ENCODE measurements around the gene HERC2.
A peak's percentile ranks its signal among the peaks of the same experiment; 100 is the strongest.
"Not testable (repeated sequence)": the region's sequence is repeated elsewhere in the genome, so short reads cannot be mapped to it uniquely, and the experiment has no call there.

HERC2 gene

DNA sequence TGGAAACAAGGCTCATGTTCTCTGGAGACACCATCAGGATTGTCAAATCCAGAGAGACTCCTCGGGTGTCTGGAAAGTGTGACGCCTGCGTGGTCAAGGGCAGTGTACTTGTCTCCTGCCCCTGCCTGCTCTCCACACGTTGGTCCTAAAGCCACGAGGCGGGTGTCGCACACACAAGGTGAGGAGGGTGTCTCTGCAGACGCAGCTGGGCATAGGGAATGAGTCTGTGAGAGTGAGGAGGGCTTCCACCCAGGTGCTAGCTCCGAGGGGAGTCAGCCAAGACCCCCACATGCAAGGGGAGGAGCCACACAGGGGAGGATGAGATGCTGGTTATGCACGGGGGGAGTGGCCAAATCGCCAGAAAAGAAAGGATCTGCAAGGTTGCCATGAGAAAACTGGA, 194.9 kb downstream of the HERC2 start:
- DNase-seq (ENCODE audit: low spot score in 2 of 2) (no peak), ATAC-seq (no peak)
- Mint-ChIP-seq H3K9me3 (no peaks in the 10 kb centered on the region), H3K27ac (no peak overlapping the region), H3K4me1 (peaks cover 12% of the 10 kb centered on the region), H3K4me3 (no peak overlapping the region), H3K36me3 (no peaks in the 10 kb centered on the region)

DNA sequence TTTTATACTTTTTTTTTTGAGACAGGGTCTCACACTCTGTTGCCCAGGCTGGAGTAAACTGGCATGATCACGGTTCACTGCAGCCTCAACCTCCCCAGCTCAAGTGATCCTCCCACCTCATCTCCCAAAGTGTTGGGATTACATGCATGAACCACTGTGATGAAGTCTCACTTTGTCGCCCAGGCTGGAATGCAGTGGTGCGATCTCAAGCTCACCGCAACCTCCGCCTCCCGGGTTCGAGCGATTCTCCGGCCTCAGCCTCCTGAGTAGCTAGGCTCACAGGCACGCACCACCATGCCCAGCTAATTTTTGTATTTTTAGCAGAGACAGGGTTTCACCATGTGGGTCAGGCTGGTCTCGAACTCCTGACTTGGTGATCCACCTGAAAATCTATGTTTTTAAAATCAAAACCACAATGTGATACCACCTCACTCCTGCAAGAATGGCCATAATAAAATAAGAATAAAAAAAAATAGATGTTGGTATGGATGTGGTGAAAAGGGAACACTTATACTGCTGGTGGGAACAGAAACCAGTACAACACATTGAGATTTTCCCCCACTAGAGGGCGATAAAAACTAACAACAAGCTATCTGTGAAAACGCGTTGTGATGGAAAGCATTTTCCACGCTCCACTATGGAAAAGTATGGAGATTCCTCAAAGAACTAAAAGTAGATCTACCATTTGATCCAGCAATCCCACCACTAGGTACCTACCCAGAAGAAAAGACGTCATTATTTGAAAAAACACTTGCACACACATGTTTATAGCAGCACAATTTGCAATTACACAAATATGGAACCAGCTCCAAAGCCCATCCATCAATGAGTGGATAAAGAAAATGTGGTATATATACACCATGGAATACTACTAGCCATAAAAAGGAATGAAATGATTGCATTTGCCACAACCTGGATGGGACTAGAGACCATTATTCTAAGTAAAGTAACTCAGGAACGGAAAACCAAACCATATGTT, 196.0 kb downstream of the HERC2 start:
- Mint-ChIP-seq H3K36me3 (peaks cover 4% of the 10 kb centered on the region), H3K4me1 (peaks cover 12% of the 10 kb centered on the region), H3K9me3 (no peaks in the 10 kb centered on the region), H3K4me3 (no peak overlapping the region), H3K27ac (no peak overlapping the region)
- DNase-seq (ENCODE audit: low spot score in 2 of 2) (no peak), ATAC-seq (no peak)

DNA sequence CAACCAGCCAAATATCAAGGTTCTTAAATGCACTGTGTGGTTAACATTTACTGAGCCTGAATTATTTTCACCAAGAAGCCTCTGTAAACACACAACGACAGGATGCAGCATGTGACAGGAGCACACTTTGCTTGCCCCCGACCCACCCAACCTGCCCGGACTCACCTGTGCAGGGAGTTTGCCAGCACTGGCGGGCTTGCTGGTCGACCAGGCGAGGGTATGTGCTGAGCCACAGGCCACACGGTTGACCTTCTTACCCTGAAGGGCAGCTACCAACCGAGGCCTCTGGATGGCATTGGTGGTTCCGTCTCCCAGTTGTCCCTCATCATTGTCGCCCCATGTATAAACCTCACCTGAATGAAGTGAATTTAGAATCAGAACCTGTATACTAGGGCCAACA, 197.1 kb downstream of the HERC2 start:
- Mint-ChIP-seq H3K27ac (no peak overlapping the region), H3K4me3 (no peak overlapping the region), H3K9me3 (no peaks in the 10 kb centered on the region), H3K4me1 (peaks cover 12% of the 10 kb centered on the region), H3K36me3 (peaks cover 10% of the 10 kb centered on the region)
- ATAC-seq, result no peak
- DNase-seq (ENCODE audit: low spot score in 2 of 2), result no peak

DNA sequence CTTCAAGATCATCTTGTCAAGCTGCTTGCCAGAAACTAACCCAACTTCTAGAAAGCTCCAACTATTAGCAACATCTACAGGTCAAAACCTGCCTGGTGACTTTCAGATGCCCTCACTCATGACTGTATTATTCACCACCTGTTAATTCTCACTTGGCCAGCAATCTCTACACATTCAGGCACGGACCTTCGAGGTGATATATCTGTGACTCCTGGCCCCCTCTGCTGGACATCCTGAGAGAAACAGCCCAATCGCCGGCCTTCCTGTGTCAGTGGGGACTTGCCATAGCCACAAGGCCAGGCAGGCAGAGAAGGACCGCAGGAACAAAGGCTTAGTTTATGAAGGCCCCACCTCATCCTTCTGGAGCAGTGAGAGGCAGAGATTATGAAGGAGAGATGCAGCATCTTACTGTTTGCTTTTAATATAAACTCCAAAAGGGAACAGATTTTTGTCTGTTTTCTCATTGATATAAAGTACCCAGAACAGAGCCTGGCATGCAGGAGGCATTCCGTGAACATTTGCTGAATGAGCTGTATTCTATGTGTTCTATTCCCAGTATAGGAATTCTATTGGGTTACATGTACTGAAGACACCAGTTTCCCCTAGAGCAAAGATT, 198.5 kb downstream of the HERC2 start:
- peaks cover 12% of the 10 kb centered on the region for H3K36me3 Mint-ChIP-seq
- H3K4me1 Mint-ChIP-seq, result peaks cover 12% of the 10 kb centered on the region
- H3K9me3 Mint-ChIP-seq, result no peaks in the 10 kb centered on the region
- ATAC-seq (peak; percentile 65), DNase-seq (ENCODE audit: low spot score in 2 of 2) (peak; percentile 28 to 62)
- H3K27ac Mint-ChIP-seq, result no peak overlapping the region
- no peak overlapping the region for H3K4me3 Mint-ChIP-seq

DNA sequence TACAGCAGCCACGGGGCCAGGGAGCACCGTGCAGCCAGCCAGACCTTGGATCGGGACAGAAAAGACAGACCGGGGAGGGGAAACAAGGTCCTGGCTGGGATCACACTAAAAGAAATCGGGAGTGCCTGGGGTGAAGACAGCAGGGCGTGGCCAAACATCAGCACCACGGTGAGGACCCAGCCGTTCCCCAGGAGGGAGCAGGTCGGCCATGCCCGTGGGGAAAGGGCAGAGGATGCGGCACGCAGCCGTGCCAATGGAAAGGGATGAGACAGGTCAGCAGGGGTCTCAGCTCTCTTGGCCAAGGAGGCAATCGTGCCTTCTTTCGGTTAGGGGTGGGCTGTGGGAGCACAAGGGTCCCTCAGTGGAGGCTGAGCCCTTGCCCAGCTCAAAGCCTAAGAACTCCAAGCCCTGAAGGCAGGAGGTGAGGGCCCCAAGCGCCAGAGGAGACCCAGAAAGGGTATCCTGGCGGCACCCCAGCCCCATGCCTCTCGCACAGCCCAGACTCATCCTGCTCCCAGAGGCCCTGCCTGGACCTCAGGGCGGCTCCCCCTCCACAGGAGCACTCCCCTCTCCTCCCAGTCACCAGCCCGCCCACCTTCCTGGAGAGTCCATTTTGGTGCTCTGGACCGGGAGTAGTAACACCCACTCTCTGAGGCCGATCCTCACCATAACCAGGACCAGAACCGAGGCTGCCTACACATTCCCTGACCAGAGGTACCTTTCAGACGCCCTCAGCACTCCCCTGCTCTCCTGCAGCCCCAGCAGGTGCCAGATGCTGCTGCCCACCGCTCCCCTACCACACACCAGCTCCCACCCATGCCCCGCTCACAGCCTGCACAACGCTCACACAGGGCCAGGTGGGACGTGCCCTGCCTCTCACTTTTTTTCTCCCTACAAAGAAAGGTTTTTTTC, 199.7 kb downstream of the HERC2 start:
- no peak overlapping the region for H3K4me3 Mint-ChIP-seq
- H3K4me1 Mint-ChIP-seq, result peaks cover 12% of the 10 kb centered on the region
- no peak overlapping the region for H3K27ac Mint-ChIP-seq
- H3K9me3 Mint-ChIP-seq, result no peaks in the 10 kb centered on the region
- ATAC-seq (peak; percentile 11), DNase-seq (ENCODE audit: low spot score in 2 of 2) (no peak)
- H3K36me3 Mint-ChIP-seq, result peaks cover 24% of the 10 kb centered on the region

DNA sequence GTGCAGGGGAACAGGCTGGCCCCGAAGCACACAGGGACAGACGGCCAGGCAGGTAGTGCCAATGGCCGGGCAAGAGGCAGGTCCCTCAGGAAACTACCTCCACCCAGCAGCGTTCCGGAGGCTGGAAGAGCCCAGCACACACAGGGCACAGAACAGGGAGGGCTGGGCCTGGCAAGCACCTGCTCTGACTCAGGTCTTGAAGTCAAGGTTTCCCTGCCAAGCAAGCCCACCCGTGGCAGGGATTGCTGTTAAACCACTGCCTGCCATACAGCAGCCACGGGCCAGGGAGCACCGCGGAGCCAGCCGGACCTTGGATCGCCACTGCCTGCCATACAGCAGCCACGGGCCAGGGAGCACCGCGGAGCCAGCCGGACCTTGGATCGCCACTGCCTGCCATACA, 200.4 kb downstream of the HERC2 start:
- peaks cover 12% of the 10 kb centered on the region for H3K4me1 Mint-ChIP-seq
- H3K9me3 Mint-ChIP-seq; H3K4me3 Mint-ChIP-seq; ATAC-seq; DNase-seq (ENCODE audit: low spot score in 2 of 2); H3K27ac Mint-ChIP-seq: not testable (repeated sequence)
- H3K36me3 Mint-ChIP-seq, result peaks cover 27% of the 10 kb centered on the region

DNA sequence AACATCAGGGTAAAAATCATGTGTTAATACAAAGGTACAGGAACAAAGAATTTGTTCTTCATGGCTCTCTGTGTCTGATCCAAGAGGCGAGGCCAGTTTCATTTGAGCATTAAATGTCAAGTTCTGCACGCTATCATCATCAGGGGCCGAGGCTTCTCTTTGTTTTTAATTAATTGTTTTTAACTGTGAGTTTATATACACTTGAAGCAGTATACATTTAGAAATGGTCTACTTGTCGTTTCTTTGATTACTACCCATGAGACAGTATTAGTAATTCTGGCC, 201.7 kb downstream of the HERC2 start:
- no peak for DNase-seq (ENCODE audit: low spot score in 2 of 2)
- Mint-ChIP-seq H3K36me3 (peaks cover 39% of the 10 kb centered on the region), H3K4me3 (no peak overlapping the region)

DNA sequence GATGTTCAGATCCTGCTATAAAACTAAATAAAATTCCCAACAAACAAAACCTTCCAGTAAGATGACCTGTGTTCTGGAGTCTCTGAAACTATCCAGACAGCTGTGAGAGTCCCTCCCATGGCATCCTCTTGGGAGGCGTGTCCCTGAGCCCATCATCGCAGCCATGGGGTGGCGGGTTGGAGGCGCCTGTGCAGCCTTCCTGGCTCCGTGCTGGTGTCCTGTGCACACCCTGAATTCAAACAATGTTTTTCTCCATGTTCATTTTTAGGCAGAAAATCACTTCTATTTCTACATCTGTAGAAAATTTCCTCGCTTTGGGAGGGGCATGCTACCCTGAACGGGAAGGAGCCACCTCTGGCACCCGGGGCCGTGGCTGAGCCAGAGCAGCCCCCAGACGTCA, 203.4 kb downstream of the HERC2 start:
- H3K27ac Mint-ChIP-seq, result no peak overlapping the region
- no peak for ATAC-seq
- DNase-seq (ENCODE audit: low spot score in 2 of 2), result no peak
- no peak overlapping the region for H3K4me3 Mint-ChIP-seq
- H3K4me1 Mint-ChIP-seq, result peaks cover 4% of the 10 kb centered on the region
- H3K9me3 Mint-ChIP-seq, result no peaks in the 10 kb centered on the region
- H3K36me3 Mint-ChIP-seq, result peaks cover 49% of the 10 kb centered on the region

More for the DNA sequence above, 201.7 kb downstream of the HERC2 start:
- H3K4me1 Mint-ChIP-seq, result peaks cover 6% of the 10 kb centered on the region
- ATAC-seq, result no peak
- H3K27ac Mint-ChIP-seq, result no peak overlapping the region
- H3K9me3 Mint-ChIP-seq, result no peaks in the 10 kb centered on the region

DNA sequence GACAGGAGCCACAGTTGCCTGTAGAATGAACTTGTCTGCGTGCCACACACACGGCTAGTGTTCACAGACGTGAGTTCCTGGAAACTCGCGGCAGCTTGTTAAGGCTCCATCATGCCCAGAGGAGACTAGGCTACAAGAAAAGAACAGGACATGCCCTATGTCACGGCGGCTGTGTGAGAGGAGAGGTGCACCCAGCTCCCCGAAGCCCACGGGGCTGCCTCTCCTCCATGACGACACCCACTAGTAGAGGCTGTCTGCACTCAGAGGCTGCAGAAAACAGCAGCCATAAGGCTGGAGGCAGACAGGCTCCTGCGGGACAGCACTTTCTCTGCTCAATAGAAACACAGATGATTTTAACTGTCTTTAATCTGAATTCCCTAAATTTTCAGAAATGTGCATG, 203.9 kb downstream of the HERC2 start:
- ATAC-seq, result no peak
- Mint-ChIP-seq H3K36me3 (peaks cover 53% of the 10 kb centered on the region), H3K4me1 (no peaks in the 10 kb centered on the region), H3K9me3 (no peaks in the 10 kb centered on the region), H3K27ac (no peak overlapping the region), H3K4me3 (no peak overlapping the region)
- DNase-seq (ENCODE audit: low spot score in 2 of 2), result no peak

DNA sequence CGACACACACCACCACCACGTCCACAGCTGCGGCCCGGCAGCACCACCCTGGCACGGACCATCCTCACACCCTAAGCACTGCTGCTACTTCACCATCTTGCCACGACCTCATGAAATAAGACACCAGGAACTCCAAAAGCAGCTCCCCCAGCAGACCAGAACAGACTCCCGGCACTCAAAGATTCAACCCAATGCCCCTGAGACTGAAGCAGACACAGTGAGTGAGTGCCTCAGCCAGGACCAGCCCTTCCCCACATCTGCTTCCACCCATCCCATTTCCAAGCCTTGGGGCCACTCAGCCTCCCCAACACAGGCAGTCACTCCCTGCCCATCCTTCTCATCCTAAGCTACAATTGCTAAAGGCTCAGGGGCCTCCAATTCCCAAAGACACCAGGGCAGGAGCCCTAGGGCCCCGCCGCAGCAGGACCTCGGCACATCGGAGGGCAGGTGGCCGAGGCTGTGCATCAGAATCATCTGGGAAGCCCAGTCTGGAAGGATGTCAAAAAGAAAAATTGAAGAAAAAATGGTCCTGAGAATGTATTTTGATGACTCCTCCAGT, 204.5 kb downstream of the HERC2 start:
- no peaks in the 10 kb centered on the region for H3K4me1 Mint-ChIP-seq
- ATAC-seq (no peak), DNase-seq (ENCODE audit: low spot score in 2 of 2) (no peak)
- no peaks in the 10 kb centered on the region for H3K9me3 Mint-ChIP-seq
- no peak overlapping the region for H3K4me3 Mint-ChIP-seq
- H3K27ac Mint-ChIP-seq, result no peak overlapping the region
- H3K36me3 Mint-ChIP-seq, result peaks cover 59% of the 10 kb centered on the region

DNA sequence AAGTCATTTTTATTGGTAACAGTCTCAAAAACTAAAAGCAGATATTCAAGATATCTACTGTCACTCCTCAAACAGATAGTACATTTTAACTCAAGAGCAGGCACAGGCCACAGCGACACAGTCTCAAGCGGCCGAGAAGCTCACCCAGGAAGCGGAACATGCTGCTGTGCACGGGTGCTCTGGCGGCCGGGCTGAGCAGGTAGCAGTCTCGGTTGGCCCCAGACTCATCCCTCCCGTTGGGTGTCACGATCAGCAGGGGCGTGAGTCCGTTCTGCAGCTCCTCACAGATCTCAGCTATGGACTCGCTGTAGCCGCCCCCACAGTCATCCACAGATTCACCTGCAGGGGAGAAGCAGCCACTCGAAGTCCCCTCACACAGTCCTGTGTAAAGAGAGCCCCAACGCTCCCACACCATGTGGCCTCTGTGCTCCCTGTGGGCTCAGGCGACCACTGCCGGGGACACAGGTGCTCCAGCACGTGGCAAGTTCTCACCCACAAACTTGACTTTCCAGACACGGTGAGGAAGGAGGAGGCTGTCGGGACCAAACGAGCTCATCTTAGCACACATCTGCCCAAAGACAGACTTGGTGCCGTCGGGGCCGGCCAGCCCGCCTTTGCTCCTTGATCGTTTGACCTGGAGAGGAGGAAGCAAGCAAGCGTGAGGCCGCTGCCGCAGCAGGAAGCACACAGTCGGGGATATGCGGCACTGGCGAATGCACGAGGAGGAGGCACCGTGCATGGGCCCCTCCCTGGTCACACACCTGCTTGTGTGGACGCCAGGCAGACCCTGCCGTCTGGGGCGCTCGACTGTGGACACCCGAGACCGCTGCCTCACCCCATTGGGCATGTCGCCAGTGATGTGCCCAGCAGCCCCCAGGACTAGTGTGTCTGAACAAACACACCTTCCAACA, 205.2 kb downstream of the HERC2 start:
- Mint-ChIP-seq H3K9me3 (no peaks in the 10 kb centered on the region), H3K36me3 (peaks cover 66% of the 10 kb centered on the region), H3K27ac (no peak overlapping the region), H3K4me1 (no peaks in the 10 kb centered on the region), H3K4me3 (no peak overlapping the region)
- no peak for ATAC-seq
- DNase-seq (ENCODE audit: low spot score in 2 of 2), result no peak

DNA sequence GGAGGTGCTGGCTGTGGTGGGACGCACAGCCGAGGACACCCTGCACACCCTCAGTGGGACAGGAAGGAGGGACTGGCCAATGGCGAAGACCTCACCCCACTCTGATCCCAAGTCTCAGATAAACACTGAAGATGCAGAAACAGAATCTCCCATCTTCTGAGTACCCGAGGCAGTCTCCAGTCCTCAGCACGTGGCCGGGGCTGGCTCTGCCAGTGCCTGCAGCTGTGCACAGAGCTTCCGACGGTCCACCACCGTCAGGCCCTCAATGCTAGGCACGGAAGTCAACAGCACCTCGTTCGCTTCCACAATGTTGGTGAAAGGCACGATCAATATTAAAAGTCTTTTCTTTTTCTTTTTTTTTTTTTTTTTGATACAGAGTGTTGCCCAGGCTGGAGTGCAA, 206.1 kb downstream of the HERC2 start:
- no peaks in the 10 kb centered on the region for H3K4me1 Mint-ChIP-seq

DNA sequence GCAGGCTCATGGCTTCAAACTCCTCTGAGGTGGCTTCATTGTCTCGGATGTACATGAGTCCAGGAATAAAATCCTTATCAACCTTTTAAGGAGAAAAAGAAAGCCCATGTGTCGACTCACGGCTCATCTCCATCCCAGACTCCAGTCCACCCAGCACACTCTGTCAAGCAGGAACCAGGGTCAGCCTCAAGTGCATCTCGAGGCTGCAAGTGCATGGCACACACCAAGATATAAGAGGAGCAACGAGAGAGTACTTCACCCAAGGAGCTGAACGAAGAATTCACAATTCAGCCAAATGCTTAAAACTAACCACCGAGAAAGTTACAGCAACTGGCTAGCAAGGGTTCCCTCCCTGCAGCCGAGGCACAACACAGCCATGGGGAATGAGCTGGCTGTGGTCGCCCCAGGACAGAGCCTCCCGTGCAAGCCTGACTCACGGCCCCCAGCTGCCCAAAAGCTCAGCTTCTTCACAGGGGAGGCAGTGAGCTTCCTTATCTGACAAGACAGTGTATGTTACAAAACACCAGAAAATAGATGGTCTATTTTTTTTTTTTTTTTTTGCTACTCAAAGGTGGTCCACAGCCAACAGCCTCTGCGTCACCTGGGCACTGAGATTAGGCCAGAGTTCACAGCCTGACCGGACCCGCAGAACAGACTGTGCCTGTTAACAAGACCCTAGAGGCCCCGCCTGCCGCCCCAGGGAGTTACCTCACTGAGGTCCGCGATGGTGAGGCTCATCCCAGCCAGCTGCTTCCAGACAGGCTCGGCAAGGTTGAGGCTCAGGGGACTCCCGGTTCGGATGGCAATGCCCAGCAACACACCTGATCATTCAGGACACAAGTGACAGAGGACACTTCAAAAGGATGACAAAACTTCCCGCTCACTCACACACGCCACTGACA, 207.0 kb downstream of the HERC2 start:
- peaks cover 62% of the 10 kb centered on the region for H3K36me3 Mint-ChIP-seq
- ATAC-seq (no peak), DNase-seq (ENCODE audit: low spot score in 2 of 2) (no peak)
- no peaks in the 10 kb centered on the region for H3K9me3 Mint-ChIP-seq
- peak overlapping the region; percentile 27 for H3K27ac Mint-ChIP-seq
- H3K4me1 Mint-ChIP-seq, result no peaks in the 10 kb centered on the region
- H3K4me3 Mint-ChIP-seq, result no peak overlapping the region

More for the DNA sequence above, 206.1 kb downstream of the HERC2 start:
- Mint-ChIP-seq H3K9me3 (no peaks in the 10 kb centered on the region), H3K27ac (peak overlapping the region; percentile 27), H3K4me3 (no peak overlapping the region), H3K36me3 (peaks cover 67% of the 10 kb centered on the region)
- DNase-seq (ENCODE audit: low spot score in 2 of 2) (no peak), ATAC-seq (no peak)

DNA sequence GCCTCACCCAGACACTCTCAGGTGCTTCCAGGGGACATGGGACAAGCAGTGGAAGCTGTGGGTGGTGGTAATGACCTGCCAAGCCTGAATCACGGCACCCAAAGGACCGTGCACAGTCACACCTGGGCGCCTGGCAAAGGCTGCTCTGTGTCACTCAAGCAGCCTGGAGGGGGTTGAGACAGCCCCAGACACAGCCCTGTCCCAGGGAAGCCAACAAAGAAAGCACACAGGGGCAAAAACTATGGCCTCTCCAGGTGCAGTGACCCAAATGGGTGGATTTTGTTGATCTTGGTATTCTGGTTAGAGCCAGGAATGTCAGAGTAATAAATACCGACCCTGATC, 207.9 kb downstream of the HERC2 start:
- Mint-ChIP-seq H3K4me3 (no peak overlapping the region), H3K36me3 (peaks cover 62% of the 10 kb centered on the region), H3K27ac (no peak overlapping the region), H3K9me3 (no peaks in the 10 kb centered on the region), H3K4me1 (no peaks in the 10 kb centered on the region)
- no peak for DNase-seq (ENCODE audit: low spot score in 2 of 2)
- ATAC-seq, result no peak
